ENCODE data around the gene TEX26.
"Not testable (repeated sequence)": the region's sequence is repeated elsewhere in the genome, so short reads cannot be mapped to it uniquely, and the experiment has no call there.

Gene TEX26

GRCh38 chr13:30918662-30919405 lies 13.6 kb upstream of the TEX26 start:
- DNase-seq (ENCODE audit: low spot score), result no peak

GRCh38 chr13:30920162-30920909 lies 12.1 kb upstream of the TEX26 start:
- no peak for DNase-seq (ENCODE audit: low spot score)

GRCh38 chr13:30923418-30923817 lies 9.0 kb upstream of the TEX26 start:
- DNase-seq (ENCODE audit: low spot score), result no peak

GRCh38 chr13:30924721-30925120 lies 7.7 kb upstream of the TEX26 start:
- DNase-seq (ENCODE audit: low spot score), result no peak

- DNase-seq (ENCODE audit: low spot score), result no peak
Observed at GRCh38 chr13:30925429-30925828, 7.0 kb upstream of the TEX26 start.

- no peak for DNase-seq (ENCODE audit: low spot score)
Observed at GRCh38 chr13:30926781-30927180, 5.7 kb upstream of the TEX26 start.

- not testable (repeated sequence) for DNase-seq (ENCODE audit: low spot score)
Observed at GRCh38 chr13:30927188-30927587, 5.3 kb upstream of the TEX26 start.

- DNase-seq (ENCODE audit: low spot score), result no peak
Observed at GRCh38 chr13:30927595-30927994, 4.9 kb upstream of the TEX26 start.

- DNase-seq (ENCODE audit: low spot score), result no peak
Observed at GRCh38 chr13:30928978-30929377, 3.5 kb upstream of the TEX26 start.

GRCh38 chr13:30933354-30933670 lies 856 bp downstream of the TEX26 start:
- no peak for DNase-seq (ENCODE audit: low spot score)

GRCh38 chr13:30934381-30934780 lies 1.9 kb downstream of the TEX26 start:
- DNase-seq (ENCODE audit: low spot score), result no peak

GRCh38 chr13:30934803-30935202 lies 2.3 kb downstream of the TEX26 start:
- DNase-seq (ENCODE audit: low spot score), result no peak

- DNase-seq (ENCODE audit: low spot score), result no peak
Observed at GRCh38 chr13:30936971-30937370, 4.5 kb downstream of the TEX26 start.

GRCh38 chr13:30943881-30944280 lies 11.4 kb downstream of the TEX26 start:
- no peak for DNase-seq (ENCODE audit: low spot score)

- DNase-seq (ENCODE audit: low spot score), result no peak
Observed at GRCh38 chr13:30957258-30957943, 24.9 kb downstream of the TEX26 start.

- no peak for DNase-seq (ENCODE audit: low spot score)
Observed at GRCh38 chr13:30959678-30960077, 27.2 kb downstream of the TEX26 start.

GRCh38 chr13:30963791-30964190 lies 31.3 kb downstream of the TEX26 start:
- no peak for DNase-seq (ENCODE audit: low spot score)

GRCh38 chr13:30965380-30965779 lies 32.9 kb downstream of the TEX26 start:
- DNase-seq (ENCODE audit: low spot score), result no peak

GRCh38 chr13:30966101-30966500 lies 33.6 kb downstream of the TEX26 start:
- no peak for DNase-seq (ENCODE audit: low spot score)

GRCh38 chr13:30968846-30969245 lies 36.4 kb downstream of the TEX26 start:
- DNase-seq (ENCODE audit: low spot score), result no peak

GRCh38 chr13:30971575-30971974 lies 39.1 kb downstream of the TEX26 start:
- DNase-seq (ENCODE audit: low spot score), result no peak

- DNase-seq (ENCODE audit: low spot score), result no peak
Observed at GRCh38 chr13:30972888-30973377, 40.5 kb downstream of the TEX26 start.

- no peak for DNase-seq (ENCODE audit: low spot score)
Observed at GRCh38 chr13:30974350-30974749, 41.9 kb downstream of the TEX26 start.

All from ecto neural progenitor cell (in vitro differentiated cells).